ENCODE results near the gene CYP8B1. TPM values are rescaled to one million over a fixed set of nuclear protein-coding genes. Genes with fewer than 3 reads are reported as not detected.

The CYP8B1 gene
- total and polyA plus RNA-seq, 2 of the 13 experiments (the other 11 are each of a cell fraction or from before 2014, with no cell fraction given) = 0.58 to 2.0 TPM

- Histone ChIP-seq H3K4me3 (replicated peaks in 1 of 3; ENCODE audit: insufficient read depth in 1 of 3, low read depth in 2 of 3, low read length in 3 of 3) (peak overlapping the region in 2 of 3 experiments; percentile 8 to 9; a peak in 1 of 6 replicates), H3K27me3 (ENCODE audit: control insufficient read depth in 1 of 2, insufficient read depth in 2 of 2, low read length in 2 of 2) (no peaks in the 10 kb centered on the region), H2AFZ (ENCODE audit: low read length) (peak overlapping the region; percentile 58), H3K4me2 (ENCODE audit: low read depth, low read length) (peak overlapping the region; percentile 60), H3K9ac (ENCODE audit: insufficient read depth, low read depth, low read length) (peak overlapping the region; percentile 58), H3K9me3 (ENCODE audit: low read length) (no peaks in the 10 kb centered on the region), H3K36me3 (replicated peaks in 1 of 2; ENCODE audit: control insufficient read depth in 1 of 2, insufficient read depth in 2 of 2, low read length in 2 of 2) (no peaks in the 10 kb centered on the region), H3K4me1 (ENCODE audit: insufficient read depth, low read length) (peaks cover 83% of the 10 kb centered on the region), H3K27ac (ENCODE audit: extremely low read length, insufficient read depth, low read length) (peak overlapping the region; percentile 76), H3K79me2 (ENCODE audit: insufficient read depth, low read length) (no peaks in the 10 kb centered on the region), H4K20me1 (ENCODE audit: insufficient read depth, low read length) (no peaks in the 10 kb centered on the region)
- ChIA-PET POLR2A (interaction anchor here (0.7 to 1.9 kb wide), 5 partner anchors 16 to 67 kb away, joined by 3 to 45 read pairs (median 4); partner anchors contain the start of gene HIGD1A), CTCF (ENCODE audit: low intra/inter-chr PET ratio, low total read pairs) (no interaction called here)
- TSS peak; percentile 92 for BruUV-seq (replicated peaks)
- TF ChIP-seq PITX1 (CRISPR knock-in tag; IDR thresholded peaks at IDR 0.05) (0 out of 2 replicates have a peak, but pooled peaks have one; percentile 4), SMARCE1 (IDR thresholded peaks at IDR 0.05; ENCODE audit: borderline replicate concordance) (no peak), SAFB2 (CRISPR knock-in tag; IDR thresholded peaks at IDR 0.05; ENCODE audit: borderline replicate concordance, low read depth) (no peak), TP53 (CRISPR knock-in tag; conservative IDR thresholded peaks at IDR 0.05) (peak; percentile 98), SP1 (IDR thresholded peaks at IDR 0.05) (no peak), SP1 (CRISPR knock-in tag; IDR thresholded peaks at IDR 0.05) (no peak), POLR2A (IDR thresholded peaks at IDR 0.05; ENCODE audit: insufficient read depth in 1 of 2, low read depth in 2 of 2, low read length in 2 of 2) (0 out of 4 replicates have a peak, but pooled peaks of 1 of the 2 experiments have one; percentile 17), DMTF1 (CRISPR knock-in tag; IDR thresholded peaks at IDR 0.05) (no peak)
- TF ChIP-seq, protein P1, sequence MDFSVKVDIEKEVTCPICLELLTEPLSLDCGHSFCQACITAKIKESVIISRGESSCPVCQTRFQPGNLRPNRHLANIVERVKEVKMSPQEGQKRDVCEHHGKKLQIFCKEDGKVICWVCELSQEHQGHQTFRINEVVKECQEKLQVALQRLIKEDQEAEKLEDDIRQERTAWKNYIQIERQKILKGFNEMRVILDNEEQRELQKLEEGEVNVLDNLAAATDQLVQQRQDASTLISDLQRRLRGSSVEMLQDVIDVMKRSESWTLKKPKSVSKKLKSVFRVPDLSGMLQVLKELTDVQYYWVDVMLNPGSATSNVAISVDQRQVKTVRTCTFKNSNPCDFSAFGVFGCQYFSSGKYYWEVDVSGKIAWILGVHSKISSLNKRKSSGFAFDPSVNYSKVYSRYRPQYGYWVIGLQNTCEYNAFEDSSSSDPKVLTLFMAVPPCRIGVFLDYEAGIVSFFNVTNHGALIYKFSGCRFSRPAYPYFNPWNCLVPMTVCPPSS (IDR thresholded peaks at IDR 0.05) = no peak
- in situ Hi-C loops (cut with HindIII; ENCODE audit: extremely low pct_ligation_motif_present, low pct_unique_long_range_greater_than_20kb) (no loop called here), intact Hi-C loops (cut with micrococcal nuclease; ENCODE audit: unreplicated experiment) (no loop called here)
- FAIRE-seq (peak; percentile 53), ATAC-seq (peak; percentile 59), DNase-seq (ENCODE audit: low spot score) (no peak)
- 41% methylated on average over 2 of the region's 2 CpGs for WGBS (ENCODE audit: low lambda C conversion rate)
These were observed 52.3 kb downstream of the CYP8B1 start for GRCh38 chr3:42823351-42823750.

All from HepG2 (cell line).